Measurements from ENCODE around the gene DEPDC1.

DEPDC1 gene

DNA sequence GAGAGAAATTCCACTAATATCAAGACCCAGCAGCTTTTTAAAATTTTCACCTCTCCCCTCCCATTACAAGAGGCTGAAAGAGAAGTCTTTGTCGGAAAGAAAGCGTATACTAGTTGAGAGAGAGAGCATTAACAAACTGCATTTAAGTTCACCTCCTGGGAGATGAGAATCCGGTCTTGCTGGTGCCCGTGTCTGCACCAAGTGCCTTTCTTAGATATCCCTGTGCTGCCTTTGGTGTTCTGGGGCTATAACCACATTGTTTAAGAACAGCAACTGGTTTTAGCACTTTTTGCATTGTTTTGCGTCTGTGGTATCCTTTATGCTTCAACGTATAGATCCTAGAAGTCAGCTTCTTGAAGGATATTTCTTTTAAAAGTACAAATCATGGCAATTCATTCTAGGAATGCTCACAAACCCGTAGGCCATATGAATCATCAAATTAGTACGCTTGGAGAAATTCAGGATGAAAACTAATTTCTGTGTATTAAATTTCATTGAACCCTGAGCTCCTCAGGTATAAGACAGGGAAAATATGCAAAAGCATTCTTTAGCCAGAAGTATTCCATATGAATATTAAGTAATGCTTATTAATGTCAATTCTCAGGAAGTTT, 43.7 kb downstream of the DEPDC1 start:
- H3K27ac Mint-ChIP-seq: no peak overlapping the region
- no peaks in the 10 kb centered on the region for H3K9me3 Mint-ChIP-seq
- no peaks in the 10 kb centered on the region for H3K36me3 Mint-ChIP-seq
- no peaks in the 10 kb centered on the region for H3K4me1 Mint-ChIP-seq
- peaks cover 2% of the 10 kb centered on the region for H3K27me3 Mint-ChIP-seq
- no peak overlapping the region for H3K4me3 Mint-ChIP-seq

DNA sequence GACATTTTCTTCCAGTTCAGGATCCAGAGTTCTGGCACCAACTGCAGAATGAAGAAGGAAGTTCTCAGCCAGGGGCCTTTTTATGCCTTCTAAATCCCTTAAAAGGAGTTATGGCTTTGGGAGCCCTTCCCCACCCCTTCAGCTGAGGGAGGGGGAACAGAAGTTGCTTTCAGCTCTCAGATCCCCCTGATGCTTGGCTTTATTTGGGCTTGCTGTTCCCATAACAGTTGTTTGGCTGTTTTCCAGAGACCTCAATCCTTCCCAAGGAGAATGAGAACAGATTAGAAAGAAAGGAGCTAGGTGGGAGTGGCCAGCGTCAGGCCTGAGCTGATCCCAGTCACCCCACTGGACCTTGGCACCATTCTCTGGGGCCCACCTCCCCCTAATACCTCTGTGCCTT, 47.0 kb downstream of the DEPDC1 start, which contains the start of gene RPE65:
TSS of gene RPE65 (minus strand) at position 54 of the 400 bp plus-strand sequence. CDS start at position 5, 49 bp downstream.
- Mint-ChIP-seq H3K4me1 (no peaks in the 10 kb centered on the region), H3K27me3 (no peaks in the 10 kb centered on the region), H3K4me3 (no peak within 1 kb of the TSS), H3K9me3 (no peaks in the 10 kb centered on the region), H3K36me3 (no peaks in the 10 kb centered on the region), H3K27ac (no peak within 1 kb of the TSS)

DNA sequence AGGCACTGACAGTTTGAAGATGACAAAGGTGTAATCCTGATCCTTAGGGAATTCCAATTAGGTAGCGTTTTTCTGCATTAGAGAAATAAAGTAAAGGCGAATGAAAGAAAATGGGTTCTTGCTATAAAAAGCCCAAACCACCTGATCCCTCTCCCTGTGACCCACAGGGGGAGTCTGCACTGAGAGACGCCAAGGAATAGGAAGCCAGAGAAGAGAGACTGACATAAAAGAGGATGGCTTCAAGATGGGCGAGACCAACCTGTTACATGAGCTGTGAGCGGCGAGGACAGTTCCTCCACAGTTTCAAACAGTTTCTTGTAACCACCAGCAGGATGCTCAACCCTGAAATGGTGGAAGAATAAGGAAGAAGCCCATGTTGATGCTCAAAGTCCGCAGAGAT, 48.5 kb downstream of the DEPDC1 start:
- no peaks in the 10 kb centered on the region for H3K36me3 Mint-ChIP-seq
- peaks cover 2% of the 10 kb centered on the region for H3K27me3 Mint-ChIP-seq
- no peak overlapping the region for H3K27ac Mint-ChIP-seq
- H3K9me3 Mint-ChIP-seq: no peaks in the 10 kb centered on the region
- no peak overlapping the region for H3K4me3 Mint-ChIP-seq
- no peaks in the 10 kb centered on the region for H3K4me1 Mint-ChIP-seq

DNA sequence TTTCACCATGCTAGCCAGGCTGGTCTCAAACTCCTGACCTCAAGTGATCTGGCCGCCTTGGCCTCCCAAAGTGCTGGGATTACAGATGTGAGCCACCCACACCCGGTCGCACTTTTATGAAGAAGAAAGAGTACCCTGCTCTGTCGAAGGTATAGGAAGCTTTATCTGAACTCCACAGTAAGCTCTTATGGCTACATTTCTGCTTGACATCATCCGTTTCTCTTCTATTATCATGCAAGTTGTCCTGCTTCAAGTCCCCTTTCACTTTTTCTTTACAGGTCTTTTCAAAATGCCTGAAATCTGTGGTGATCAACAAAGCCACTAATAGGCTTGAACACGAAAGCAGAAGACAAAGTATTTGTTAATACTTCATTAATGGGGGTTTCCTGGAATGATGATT, 51.2 kb downstream of the DEPDC1 start:
- Mint-ChIP-seq H3K4me3 (no peak overlapping the region), H3K27me3 (peaks cover 2% of the 10 kb centered on the region), H3K4me1 (no peaks in the 10 kb centered on the region), H3K9me3 (no peaks in the 10 kb centered on the region), H3K27ac (no peak overlapping the region), H3K36me3 (no peaks in the 10 kb centered on the region)

DNA sequence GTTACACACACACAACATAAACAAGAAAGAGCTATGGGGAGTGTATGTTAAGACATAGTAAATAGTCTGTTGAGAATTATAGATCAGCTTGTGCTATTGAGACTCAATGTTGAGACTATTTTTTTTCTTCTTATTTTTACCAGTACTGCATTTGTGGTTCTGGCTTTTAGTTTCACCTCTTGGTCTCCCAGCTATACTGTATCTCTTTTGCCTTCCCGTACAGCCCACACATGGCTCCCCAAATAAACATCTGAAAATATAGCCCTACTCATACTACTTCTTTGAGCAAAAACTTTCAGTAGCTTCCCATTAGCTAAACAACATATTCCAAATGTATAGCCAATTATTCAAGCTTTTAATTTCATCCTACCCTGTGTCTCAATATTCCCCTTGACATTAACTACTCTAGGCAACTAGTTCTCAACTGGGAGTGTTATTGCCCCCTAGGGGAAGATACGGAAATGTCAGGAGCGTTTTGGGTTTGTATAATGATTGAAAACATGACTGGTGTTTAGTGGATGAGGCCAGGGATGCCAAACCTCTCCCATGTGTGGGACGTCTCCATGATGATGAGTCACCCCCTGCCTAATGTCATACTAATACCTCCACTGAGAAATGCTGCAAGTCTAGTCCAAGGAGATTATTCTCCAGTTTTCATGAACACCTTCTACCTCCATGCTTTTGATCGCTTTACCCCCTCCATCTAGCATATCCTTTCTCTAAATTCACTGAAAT, 53.9 kb downstream of the DEPDC1 start:
- H3K36me3 Mint-ChIP-seq: no peaks in the 10 kb centered on the region
- H3K27ac Mint-ChIP-seq: no peak overlapping the region
- H3K4me3 Mint-ChIP-seq: no peak overlapping the region
- H3K27me3 Mint-ChIP-seq: peaks cover 2% of the 10 kb centered on the region
- H3K9me3 Mint-ChIP-seq: no peaks in the 10 kb centered on the region
- H3K4me1 Mint-ChIP-seq: no peaks in the 10 kb centered on the region

DNA sequence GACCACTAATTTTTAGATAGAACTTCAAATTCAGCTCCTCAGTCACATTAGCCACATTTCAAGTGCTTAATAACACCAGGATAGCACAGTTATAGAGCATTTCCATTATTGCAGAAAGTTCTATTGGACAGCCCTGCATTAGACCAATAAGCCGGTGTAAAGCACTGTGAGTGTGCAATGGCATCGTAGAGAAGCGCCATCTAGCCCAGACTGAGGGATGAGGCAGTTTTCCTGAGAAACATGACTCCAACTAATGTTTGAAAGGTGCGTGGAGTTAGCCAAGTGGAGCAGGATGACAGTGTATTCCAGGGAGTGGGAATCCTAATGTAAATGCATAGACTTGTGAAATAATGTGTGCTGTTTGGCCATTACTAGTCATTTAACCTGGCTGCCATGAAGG, 54.9 kb downstream of the DEPDC1 start:
- Mint-ChIP-seq H3K27ac (no peak overlapping the region), H3K4me1 (no peaks in the 10 kb centered on the region), H3K9me3 (no peaks in the 10 kb centered on the region), H3K27me3 (peaks cover 2% of the 10 kb centered on the region), H3K4me3 (no peak overlapping the region), H3K36me3 (no peaks in the 10 kb centered on the region)

DNA sequence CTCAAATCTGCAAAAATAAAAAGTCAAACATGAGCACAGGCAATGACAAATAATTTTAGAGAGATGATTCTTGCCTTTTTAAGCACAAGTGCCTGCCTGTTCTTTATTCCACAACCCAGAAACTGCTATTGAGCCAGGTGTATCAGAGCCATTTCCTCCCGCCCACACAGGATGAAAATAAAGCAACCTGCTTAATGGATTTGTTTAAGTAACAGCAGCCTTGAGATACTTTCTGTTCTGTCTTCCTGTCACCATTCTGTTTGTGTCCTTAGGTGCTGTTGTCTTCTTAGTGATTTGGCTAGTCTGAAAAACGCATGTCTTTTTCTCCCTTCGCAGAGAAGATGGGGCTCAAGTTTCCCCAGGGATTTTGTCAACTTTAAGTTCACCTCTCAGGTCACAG, 58.6 kb downstream of the DEPDC1 start:
- Mint-ChIP-seq H3K4me1 (no peaks in the 10 kb centered on the region), H3K36me3 (no peaks in the 10 kb centered on the region), H3K9me3 (no peaks in the 10 kb centered on the region), H3K27me3 (no peaks in the 10 kb centered on the region), H3K27ac (no peak overlapping the region), H3K4me3 (no peak overlapping the region)

DNA sequence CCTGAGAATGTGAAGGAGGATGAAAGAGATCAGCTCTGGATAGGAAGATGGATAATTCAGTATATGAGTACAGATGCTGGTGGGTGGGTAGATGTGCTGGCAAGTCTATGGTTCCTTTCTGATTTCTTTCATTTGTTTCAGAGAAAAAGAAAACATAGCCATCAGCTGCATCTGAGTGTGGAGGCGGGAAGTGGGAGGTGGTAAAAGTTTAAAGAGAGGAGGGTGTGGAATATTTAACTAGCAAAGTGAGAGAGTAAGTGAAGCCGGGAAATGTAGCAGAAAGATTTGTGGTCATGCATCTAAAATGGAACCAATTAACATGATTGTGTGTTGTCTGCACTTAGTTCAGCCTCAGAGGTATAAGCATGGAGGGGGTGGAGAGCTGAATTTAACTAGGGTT, 63.5 kb downstream of the DEPDC1 start:
- Mint-ChIP-seq H3K4me3 (no peak overlapping the region), H3K27me3 (no peaks in the 10 kb centered on the region), H3K9me3 (no peaks in the 10 kb centered on the region), H3K27ac (no peak overlapping the region), H3K36me3 (no peaks in the 10 kb centered on the region), H3K4me1 (no peaks in the 10 kb centered on the region)

DNA sequence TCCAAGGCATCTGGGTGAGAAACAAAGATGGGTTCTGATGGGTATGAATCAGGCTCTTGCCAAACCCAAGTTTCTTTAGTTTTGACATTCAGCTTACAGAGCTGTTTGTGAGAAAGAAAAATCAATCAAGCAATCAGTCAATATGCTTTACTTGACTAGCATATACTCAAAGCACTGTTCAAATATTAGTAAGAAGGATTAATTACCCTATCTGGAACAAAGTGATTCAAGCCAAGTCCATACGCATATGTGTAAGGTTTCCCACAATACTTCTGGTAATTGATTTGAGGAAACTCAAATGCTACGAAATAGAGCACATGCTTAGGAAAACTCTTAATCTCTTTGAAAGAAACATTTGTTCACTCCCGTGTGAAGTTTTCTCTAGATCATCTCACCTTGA, 65.8 kb downstream of the DEPDC1 start:
- H3K4me1 Mint-ChIP-seq: no peaks in the 10 kb centered on the region
- H3K9me3 Mint-ChIP-seq: no peaks in the 10 kb centered on the region
- H3K27me3 Mint-ChIP-seq: peaks cover 2% of the 10 kb centered on the region
- no peaks in the 10 kb centered on the region for H3K36me3 Mint-ChIP-seq
- no peak overlapping the region for H3K4me3 Mint-ChIP-seq
- H3K27ac Mint-ChIP-seq: no peak overlapping the region

DNA sequence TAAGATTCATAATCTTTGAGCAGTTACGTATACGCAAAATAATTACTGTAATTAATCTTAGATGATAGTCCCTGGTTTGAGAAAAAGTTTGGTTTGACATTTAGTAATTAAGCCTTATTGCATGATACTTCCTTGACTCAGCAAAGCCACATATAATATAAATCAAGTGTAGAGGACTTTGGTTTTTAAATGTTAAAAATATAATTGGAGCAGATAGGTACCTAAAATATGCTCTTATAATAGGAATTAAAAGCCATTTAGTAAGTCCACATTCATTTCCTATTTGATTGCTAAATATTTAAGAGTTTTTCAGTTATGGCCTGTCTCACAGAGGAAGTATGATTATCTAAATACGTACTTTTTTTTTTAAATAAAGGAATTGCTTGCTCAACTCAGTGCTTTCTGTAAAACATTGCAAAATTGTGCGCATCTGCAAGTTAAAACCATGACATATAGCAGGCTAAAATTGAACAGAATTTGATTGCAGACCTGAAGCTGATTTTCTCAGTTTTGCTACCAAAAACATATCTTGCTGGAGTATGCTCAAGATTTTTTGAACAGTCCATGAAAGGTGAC, 67.6 kb downstream of the DEPDC1 start:
- Mint-ChIP-seq H3K27me3 (peaks cover 2% of the 10 kb centered on the region), H3K9me3 (no peaks in the 10 kb centered on the region), H3K27ac (no peak overlapping the region), H3K36me3 (no peaks in the 10 kb centered on the region), H3K4me1 (no peaks in the 10 kb centered on the region), H3K4me3 (no peak overlapping the region)

DNA sequence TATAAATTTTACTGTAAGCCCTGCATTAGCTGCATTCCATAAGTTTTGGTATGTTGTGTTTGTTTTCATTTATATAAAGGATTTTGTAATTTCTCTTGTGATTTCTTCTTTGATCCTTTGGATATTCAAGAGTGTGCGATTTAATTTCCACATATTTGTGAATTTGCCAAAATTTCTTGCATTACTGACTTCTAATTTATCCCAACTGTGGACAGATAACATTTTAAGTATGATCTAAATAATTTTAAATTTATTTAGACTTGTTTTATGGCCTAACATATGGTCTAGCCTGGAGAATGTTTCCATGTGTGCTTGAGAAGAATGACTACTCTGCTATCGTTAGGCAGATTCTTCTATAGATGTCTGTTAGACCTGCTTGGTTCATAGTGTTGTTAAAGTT, 70.3 kb downstream of the DEPDC1 start:
- Mint-ChIP-seq H3K27ac (no peak overlapping the region), H3K9me3 (no peaks in the 10 kb centered on the region)

More for the DNA sequence above, 70.3 kb downstream of the DEPDC1 start:
- no peaks in the 10 kb centered on the region for H3K36me3 Mint-ChIP-seq
- peaks cover 2% of the 10 kb centered on the region for H3K27me3 Mint-ChIP-seq
- no peaks in the 10 kb centered on the region for H3K4me1 Mint-ChIP-seq
- no peak overlapping the region for H3K4me3 Mint-ChIP-seq

Measured in activated naive CD4-positive, alpha-beta T cell treated with anti-CD3 and anti-CD28 coated beads, Interleukin-2, amount 50 U/mL, for 24 hours (primary cell).